ENCODE data around the gene CPE.

- no peak for TF ChIP-seq SREBF2 (IDR thresholded peaks at IDR 0.05; ENCODE audit: low read length)
- TF ChIP-seq NRF1 (conservative IDR thresholded peaks at IDR 0.05; ENCODE audit: low read depth, low read length) = no peak
Observed at GRCh38 chr4:165540206-165540830, 161.5 kb downstream of the CPE start.

Measured in GM12878 (cell line).